GM12873 (cell line): Measurements from ENCODE around the gene CHPF.

Source experiments
- TF ChIP-seq, protein P1 (sequence below): IDR thresholded peaks from 2 replicates; pipeline ENCODE4 v1.5.1; 2012; ENCODE audit warnings: low read depth, mild to moderate bottlenecking, moderate library complexity, low read length, control low read depth; ENCODE audit not compliant: insufficient read depth; ENCODE audit errors: missing control alignments

CHPF gene

DNA sequence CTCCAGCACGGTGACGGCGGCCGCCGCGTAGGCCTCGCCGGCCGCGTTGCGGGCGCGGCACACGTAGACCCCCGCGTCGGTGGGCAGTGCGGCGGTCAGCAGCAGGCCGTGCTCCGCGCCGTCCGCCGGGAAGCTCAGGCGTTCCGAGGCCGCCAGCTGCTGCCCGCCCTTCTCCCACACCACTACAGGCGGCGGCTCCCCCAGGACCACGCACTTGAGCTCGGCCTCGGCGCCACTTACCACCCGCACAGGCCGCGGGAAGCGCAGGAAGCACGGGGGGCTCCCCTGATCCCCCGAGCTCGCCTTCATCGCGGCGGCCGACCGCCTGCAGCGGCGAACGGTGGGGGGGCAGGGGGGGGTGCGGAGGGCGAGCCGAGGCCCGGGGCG is 27.3 kb upstream of the CHPF start:
- TF ChIP-seq, protein P1, sequence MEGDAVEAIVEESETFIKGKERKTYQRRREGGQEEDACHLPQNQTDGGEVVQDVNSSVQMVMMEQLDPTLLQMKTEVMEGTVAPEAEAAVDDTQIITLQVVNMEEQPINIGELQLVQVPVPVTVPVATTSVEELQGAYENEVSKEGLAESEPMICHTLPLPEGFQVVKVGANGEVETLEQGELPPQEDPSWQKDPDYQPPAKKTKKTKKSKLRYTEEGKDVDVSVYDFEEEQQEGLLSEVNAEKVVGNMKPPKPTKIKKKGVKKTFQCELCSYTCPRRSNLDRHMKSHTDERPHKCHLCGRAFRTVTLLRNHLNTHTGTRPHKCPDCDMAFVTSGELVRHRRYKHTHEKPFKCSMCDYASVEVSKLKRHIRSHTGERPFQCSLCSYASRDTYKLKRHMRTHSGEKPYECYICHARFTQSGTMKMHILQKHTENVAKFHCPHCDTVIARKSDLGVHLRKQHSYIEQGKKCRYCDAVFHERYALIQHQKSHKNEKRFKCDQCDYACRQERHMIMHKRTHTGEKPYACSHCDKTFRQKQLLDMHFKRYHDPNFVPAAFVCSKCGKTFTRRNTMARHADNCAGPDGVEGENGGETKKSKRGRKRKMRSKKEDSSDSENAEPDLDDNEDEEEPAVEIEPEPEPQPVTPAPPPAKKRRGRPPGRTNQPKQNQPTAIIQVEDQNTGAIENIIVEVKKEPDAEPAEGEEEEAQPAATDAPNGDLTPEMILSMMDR, result no peak

DNA sequence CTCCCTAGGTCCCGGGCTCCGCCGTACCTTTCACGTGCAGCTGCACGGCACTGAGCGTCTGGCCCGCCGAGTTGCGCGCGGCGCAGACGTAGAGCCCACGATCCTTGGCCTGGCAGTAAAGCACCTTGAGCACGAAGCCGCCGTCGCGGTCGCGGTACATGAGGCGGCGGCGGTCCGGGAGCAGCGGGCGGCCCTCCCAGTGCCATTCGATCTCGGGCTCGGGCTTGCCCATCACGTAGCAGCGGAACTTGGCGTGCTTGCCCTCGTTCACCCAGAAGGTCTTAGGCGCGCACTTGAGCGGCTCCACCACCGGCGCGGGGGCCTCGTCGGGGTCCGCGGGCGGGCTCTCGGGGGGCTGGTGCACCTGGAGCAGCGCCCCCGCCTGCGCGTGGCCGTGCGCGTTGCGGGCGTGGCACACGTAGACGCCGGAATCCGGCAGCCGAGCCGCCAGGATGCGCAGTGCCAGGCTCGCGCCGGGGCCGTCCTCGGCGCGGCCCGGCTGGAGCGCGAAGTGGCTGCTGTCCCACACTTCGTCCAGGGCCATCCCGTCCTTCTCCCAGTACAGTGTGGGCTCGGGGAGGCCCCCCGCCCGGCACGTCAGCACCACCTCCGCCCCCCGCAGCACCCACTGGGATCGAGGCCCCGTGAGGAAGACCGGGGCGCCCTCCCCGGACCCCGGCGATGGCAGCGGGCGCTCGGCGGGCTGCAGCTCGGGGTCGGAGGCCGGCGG is 26.8 kb upstream of the CHPF start:
- TF ChIP-seq, protein P1, result no peak

DNA sequence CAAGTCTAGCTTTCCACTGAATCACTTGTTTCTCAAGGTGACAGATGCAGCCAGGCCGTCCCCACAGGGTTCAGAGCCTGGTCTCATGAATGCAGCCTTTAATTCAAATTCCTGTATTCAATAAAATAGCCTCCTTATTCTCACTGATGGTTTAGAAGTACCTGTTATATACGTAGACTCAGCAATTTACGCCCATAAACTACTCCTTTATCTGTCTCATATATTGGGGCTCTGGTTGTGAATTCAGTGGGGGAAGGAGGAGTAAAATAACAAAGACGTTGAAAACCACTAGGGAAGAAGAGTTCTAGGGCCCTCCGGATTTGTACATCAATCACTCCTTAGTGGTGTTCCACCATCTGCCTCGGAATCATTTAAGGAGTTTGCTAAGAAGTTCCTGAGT is 26.0 kb upstream of the CHPF start:
- TF ChIP-seq, protein P1, result no peak

DNA sequence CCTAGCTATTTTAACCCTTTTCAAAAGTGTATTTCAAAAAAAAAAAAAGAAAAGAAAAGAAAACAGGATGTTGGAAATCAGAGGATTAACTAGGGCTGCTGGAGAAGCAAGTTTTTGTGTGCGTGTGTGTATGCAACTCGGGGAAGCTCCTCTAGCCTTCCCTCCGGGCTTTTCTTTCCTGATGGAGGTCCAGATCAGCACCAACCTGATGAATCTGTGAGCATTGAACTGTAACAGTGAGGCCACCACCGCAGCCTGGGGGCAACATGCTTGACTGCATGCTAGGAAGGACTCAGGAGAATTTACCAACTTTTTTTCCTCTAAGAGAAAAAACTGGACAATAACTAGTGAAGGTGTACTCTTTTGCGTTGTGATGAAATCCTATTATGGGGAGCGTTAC is 25.4 kb upstream of the CHPF start:
- TF ChIP-seq, protein P1, result no peak

DNA sequence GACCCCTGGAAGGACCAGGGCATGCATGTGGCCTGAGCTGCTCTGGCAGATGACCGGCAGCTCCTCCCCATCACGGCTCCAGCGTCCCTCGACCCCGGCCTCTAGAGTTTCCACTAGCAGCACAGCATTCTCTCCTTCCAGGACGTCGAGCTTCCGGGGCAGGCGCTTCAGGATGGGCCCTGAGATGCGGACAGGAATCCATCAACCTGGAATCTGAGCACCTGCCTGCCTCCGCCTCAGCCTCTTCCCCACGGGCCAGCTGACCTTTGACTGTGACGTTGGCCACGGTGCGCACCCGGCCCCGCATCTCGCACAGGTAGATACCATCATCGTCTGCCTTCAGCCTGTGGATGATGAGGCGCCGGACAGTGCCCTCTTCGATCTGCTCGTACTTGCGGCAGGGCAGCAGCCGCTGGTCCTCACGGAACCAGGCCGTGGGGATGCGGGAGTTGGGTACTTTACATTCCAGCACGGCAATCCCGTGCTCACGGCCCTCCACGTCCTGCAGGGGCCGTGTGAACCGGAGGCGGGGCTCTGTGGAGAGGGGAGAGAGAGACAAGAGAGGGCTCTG is 24.3 kb upstream of the CHPF start:
- TF ChIP-seq, protein P1, result no peak

DNA sequence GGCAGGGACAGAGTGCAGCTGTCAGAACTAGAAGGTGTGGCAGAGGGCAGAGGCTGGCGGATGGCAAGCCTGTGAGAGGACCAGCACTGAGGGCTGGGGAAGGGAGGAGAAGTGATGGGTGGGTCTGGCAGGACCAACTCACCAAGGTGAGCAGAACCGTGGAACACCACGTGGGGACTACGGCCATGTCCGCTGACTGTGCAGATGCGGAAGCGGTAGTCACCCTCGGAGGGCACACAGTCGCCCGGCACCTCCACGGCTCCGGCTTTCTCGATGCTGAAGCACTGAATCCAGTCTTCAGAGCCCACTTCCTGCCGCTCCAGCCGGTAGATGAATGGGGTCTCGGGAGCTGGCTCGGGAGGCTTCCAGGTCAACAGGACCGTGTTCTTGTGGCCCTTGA is 23.5 kb upstream of the CHPF start:
- TF ChIP-seq, protein P1, result no peak

DNA sequence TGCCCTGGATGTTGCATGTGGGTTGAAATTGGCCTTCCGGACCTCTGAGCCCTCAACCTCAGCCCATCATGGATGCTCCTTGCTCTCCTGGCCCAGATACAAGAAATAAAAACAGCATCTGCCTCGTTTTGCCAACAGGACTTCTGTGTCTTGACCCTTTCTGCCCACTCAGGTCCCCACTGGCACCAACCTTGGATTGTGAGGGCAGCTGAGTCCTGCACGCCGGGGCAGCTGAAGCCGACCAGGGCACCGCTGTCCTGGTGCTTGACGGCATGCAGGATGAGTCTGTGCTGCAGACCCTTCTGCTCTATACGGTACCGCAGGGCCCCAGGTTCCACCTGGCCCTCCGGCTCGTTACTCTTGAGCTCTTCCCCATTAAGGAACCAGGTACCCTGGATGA is 23.0 kb upstream of the CHPF start:
- TF ChIP-seq, protein P1, result no peak
